Activated CD8-positive, alpha-beta T cell treated with anti-CD3 and anti-CD28 coated beads for 36 hours (primary cell): Measurements from ENCODE around the gene KLHL22. TPM values are rescaled to one million over a fixed set of nuclear protein-coding genes. Genes with fewer than 3 reads are reported as not detected.

ENCODE experiments used
- ATAC-seq: fragments of 200-7000 bp; cut with Tn5 transposase; one replicate; pipeline ENCODE4 v1.10.0; 2021; ENCODE audit warnings: mild to moderate bottlenecking, moderate library complexity
- CTCF ChIA-PET: fragments of 350-600 bp; sonication (Branson Sonifier 250); formaldehyde crosslinking; loops from one replicate; lab custom pipeline; 2021; ENCODE audit warnings: antibody characterized with exemption; lab: Charles Lee
- POLR2A ChIA-PET: fragments of 350-600 bp; sonication (Branson Sonifier 250); formaldehyde crosslinking; loops from one replicate; lab custom pipeline; 2021; ENCODE audit warnings: antibody characterized with exemption; lab: Charles Lee
- DNase-seq: peaks from one replicate; pipeline ENCODE4 v3.0.0-alpha.2; 2020
- H3K27ac Mint-ChIP-seq: one replicate; pipeline ENCODE4 v1.8.0; 2021; ENCODE audit warnings: mild to moderate bottlenecking, mixed read lengths
- H3K27me3 Mint-ChIP-seq: one replicate; pipeline ENCODE4 v1.8.0; 2021; ENCODE audit warnings: mixed read lengths
- H3K36me3 Mint-ChIP-seq: one replicate; pipeline ENCODE4 v1.8.0; 2021; ENCODE audit warnings: low read depth, mixed read lengths
- H3K4me1 Mint-ChIP-seq: one replicate; pipeline ENCODE4 v1.8.0; 2021; ENCODE audit warnings: low read depth, mixed read lengths
- H3K4me3 Mint-ChIP-seq: one replicate; pipeline ENCODE4 v1.8.0; 2021; ENCODE audit warnings: mild to moderate bottlenecking, moderate library complexity, mixed read lengths
- H3K9me3 Mint-ChIP-seq: one replicate; pipeline ENCODE4 v1.8.0; 2021; ENCODE audit warnings: mixed read lengths
- intact Hi-C: fragments of 100-400 bp; cut with micrococcal nuclease; formaldehyde crosslinking; loops from one replicate; pipeline ENCODE4 v1.10.0; 2022
- total RNA-seq, 2 experiments: library from RNA; stranded (reverse); gene quantifications; one replicate each; pipeline ENCODE4 v1.2.3, GENCODE V29; 2021
- TF ChIP-seq, protein P1 (sequence below): fragments of 200-600 bp; IDR thresholded peaks from one replicate; pipeline ENCODE4 v1.8.0; 2022; ENCODE audit warnings: antibody characterized with exemption, mild to moderate bottlenecking

The KLHL22 gene
- total RNA-seq, 2 experiments from 2014 or later = 16.3 to 17.9 TPM

- TF ChIP-seq, protein P1, sequence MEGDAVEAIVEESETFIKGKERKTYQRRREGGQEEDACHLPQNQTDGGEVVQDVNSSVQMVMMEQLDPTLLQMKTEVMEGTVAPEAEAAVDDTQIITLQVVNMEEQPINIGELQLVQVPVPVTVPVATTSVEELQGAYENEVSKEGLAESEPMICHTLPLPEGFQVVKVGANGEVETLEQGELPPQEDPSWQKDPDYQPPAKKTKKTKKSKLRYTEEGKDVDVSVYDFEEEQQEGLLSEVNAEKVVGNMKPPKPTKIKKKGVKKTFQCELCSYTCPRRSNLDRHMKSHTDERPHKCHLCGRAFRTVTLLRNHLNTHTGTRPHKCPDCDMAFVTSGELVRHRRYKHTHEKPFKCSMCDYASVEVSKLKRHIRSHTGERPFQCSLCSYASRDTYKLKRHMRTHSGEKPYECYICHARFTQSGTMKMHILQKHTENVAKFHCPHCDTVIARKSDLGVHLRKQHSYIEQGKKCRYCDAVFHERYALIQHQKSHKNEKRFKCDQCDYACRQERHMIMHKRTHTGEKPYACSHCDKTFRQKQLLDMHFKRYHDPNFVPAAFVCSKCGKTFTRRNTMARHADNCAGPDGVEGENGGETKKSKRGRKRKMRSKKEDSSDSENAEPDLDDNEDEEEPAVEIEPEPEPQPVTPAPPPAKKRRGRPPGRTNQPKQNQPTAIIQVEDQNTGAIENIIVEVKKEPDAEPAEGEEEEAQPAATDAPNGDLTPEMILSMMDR = no peak
- Mint-ChIP-seq H3K9me3 (no peaks in the 10 kb centered on the region), H3K4me3 (no peak overlapping the region), H3K36me3 (peaks cover 12% of the 10 kb centered on the region), H3K27me3 (no peaks in the 10 kb centered on the region), H3K4me1 (peaks cover 11% of the 10 kb centered on the region), H3K27ac (peak overlapping the region; percentile 49)
- ATAC-seq = no peak
- DNase-seq = no peak
- intact Hi-C loops = no loop called here
- POLR2A ChIA-PET = interaction anchor here (1.0 to 1.2 kb wide), 3 partner anchors 8 to 21 kb away, joined by 3 to 5 read pairs (median 3); no protein-coding TSS in a partner anchor
- CTCF ChIA-PET = interaction anchor here (1.1 to 1.5 kb wide), 3 partner anchors 16 to 87 kb away, joined by 3 read pairs; no protein-coding TSS in a partner anchor
These were observed 92.4 kb downstream of the KLHL22 start for GRCh38 chr22:20402960-20403778.

GRCh38 chr22:20401376-20402014 lies 94.1 kb downstream of the KLHL22 start:
- ATAC-seq = no peak
- no peaks in the 10 kb centered on the region for H3K27me3 Mint-ChIP-seq
- TF ChIP-seq, protein P1 = no peak
- DNase-seq = no peak
- H3K27ac Mint-ChIP-seq = no peak overlapping the region
- no peak overlapping the region for H3K4me3 Mint-ChIP-seq
- intact Hi-C loops = no loop called here
- ChIA-PET POLR2A (interaction anchor here (1.0 kb wide), 1 partner anchor 12 kb away, joined by 3 read pairs; no protein-coding TSS in a partner anchor), CTCF (interaction anchor here (0.8 kb wide), 1 partner anchor 17 kb away, joined by 3 read pairs; no protein-coding TSS in a partner anchor)
- H3K4me1 Mint-ChIP-seq = peaks cover 18% of the 10 kb centered on the region
- peaks cover 14% of the 10 kb centered on the region for H3K36me3 Mint-ChIP-seq
- H3K9me3 Mint-ChIP-seq = no peaks in the 10 kb centered on the region

DNA sequence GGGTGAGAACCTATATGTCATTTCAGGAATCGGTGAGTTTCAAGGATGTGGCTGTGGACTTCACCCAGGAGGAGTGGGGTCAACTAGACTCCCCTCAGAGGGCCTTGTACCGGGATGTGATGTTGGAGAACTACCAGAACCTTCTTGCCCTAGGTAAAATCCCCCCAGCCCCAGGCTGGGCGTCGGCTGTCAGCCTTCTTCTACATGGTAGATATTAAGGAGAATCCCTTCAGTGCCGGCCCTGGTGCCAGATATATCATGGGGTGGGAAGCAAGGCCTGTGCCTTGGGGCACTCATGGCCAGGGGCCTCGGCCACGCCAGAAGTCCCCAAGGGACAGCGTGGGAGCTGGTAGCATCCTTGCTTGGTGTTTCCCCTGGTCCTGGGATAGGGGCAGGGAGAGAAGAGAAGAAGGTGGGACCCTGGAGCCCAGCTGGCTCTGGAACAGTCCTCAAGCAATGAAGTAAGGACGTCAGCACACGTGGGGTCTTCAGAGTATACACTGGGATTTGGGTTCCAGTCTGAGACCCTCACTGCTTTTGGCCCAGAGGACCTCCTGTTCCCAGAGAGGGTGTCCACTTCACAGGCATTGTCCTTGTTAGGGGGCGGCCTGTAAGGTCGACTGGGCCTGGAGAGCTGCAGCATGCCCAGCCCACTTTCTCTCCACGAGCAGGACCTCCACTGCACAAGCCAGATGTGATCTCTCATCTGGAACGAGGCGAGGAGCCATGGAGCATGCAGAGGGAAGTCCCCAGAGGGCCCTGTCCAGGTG lies 94.8 kb downstream of the KLHL22 start:
- peaks cover 25% of the 10 kb centered on the region for H3K4me1 Mint-ChIP-seq
- no peak overlapping the region for H3K4me3 Mint-ChIP-seq
- ChIA-PET POLR2A (interaction anchor here (0.6 kb wide), 1 partner anchor 1840 kb away, joined by 3 read pairs; no protein-coding TSS in a partner anchor), CTCF (no interaction called here)
- DNase-seq = no peak
- TF ChIP-seq, protein P1 = no peak
- intact Hi-C loops = no loop called here
- ATAC-seq = no peak
- no peak overlapping the region for H3K27ac Mint-ChIP-seq
- H3K36me3 Mint-ChIP-seq = peaks cover 18% of the 10 kb centered on the region
- H3K9me3 Mint-ChIP-seq = no peaks in the 10 kb centered on the region
- H3K27me3 Mint-ChIP-seq = no peaks in the 10 kb centered on the region

DNA sequence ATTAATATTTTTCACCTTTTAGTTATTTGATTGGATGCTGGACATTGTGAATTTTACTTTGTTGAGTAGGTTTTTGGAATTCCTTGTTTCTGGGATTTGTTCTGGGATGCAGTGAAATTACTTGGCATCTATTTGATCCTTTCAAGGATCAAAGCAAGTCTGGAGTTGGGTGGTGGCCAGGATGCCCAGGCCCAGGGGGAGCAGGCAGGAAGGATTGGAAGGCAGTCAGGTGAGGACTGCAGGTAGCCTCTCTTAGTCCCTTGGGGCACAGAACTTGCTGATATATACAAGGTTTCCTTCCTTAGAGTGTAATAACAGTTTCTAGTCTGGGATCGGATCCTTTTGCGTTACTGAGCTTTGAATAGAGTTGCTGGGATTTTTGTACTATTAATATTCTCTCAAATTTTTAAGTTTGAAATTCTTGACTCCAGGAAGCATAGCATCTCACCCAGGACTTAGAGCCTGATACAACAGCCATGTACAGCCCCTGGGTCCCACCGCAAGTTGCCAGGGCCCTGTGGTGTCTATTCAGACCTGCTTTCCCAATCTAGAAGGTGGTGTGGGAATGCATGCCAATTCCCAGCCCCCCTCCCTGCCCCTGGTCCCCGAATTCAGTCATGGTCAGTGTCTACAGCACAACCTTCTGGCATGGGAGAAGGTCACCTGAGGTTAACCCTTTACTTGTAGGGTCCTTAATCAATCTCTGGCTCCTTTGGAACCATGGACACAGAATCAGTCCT lies 95.6 kb downstream of the KLHL22 start:
- ChIA-PET POLR2A (interaction anchor here (0.6 kb wide), 1 partner anchor 1840 kb away, joined by 3 read pairs; no protein-coding TSS in a partner anchor), CTCF (no interaction called here)
- ATAC-seq (no peak), DNase-seq (no peak)
- no peak overlapping the region for H3K4me3 Mint-ChIP-seq
- H3K36me3 Mint-ChIP-seq = peaks cover 18% of the 10 kb centered on the region
- TF ChIP-seq, protein P1 = no peak
- H3K27ac Mint-ChIP-seq = no peak overlapping the region
- no peaks in the 10 kb centered on the region for H3K27me3 Mint-ChIP-seq
- no peaks in the 10 kb centered on the region for H3K9me3 Mint-ChIP-seq
- intact Hi-C loops = no loop called here
- peaks cover 32% of the 10 kb centered on the region for H3K4me1 Mint-ChIP-seq
